GM21737 (cell line): ENCODE results near the gene ABHD2.
"Not testable (repeated sequence)": the region's sequence is repeated elsewhere in the genome, so short reads cannot be mapped to it uniquely, and the experiment has no call there.

Experiments
- ATAC-seq: cut with Tn5 transposase; IDR thresholded peaks from one replicate; pipeline ENCODE4 v1.9.1; 2021; ENCODE audit warnings: mild to moderate bottlenecking, moderate library complexity; ENCODE audit not compliant: unreplicated experiment

ABHD2 gene, protein sequence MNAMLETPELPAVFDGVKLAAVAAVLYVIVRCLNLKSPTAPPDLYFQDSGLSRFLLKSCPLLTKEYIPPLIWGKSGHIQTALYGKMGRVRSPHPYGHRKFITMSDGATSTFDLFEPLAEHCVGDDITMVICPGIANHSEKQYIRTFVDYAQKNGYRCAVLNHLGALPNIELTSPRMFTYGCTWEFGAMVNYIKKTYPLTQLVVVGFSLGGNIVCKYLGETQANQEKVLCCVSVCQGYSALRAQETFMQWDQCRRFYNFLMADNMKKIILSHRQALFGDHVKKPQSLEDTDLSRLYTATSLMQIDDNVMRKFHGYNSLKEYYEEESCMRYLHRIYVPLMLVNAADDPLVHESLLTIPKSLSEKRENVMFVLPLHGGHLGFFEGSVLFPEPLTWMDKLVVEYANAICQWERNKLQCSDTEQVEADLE

GRCh38 chr15:89087830-89088604 lies at the start of gene ABHD2:
TSS of gene ABHD2 (plus strand) at chr15:89088456. CDS start at chr15:89116328, 27,872 bp downstream.
- peak; percentile 96 for ATAC-seq

GRCh38 chr15:89039142-89039541 lies 49.1 kb upstream of the ABHD2 start:
- no peak for ATAC-seq

GRCh38 chr15:89041507-89041906 lies 46.7 kb upstream of the ABHD2 start:
- ATAC-seq, result no peak

DNA sequence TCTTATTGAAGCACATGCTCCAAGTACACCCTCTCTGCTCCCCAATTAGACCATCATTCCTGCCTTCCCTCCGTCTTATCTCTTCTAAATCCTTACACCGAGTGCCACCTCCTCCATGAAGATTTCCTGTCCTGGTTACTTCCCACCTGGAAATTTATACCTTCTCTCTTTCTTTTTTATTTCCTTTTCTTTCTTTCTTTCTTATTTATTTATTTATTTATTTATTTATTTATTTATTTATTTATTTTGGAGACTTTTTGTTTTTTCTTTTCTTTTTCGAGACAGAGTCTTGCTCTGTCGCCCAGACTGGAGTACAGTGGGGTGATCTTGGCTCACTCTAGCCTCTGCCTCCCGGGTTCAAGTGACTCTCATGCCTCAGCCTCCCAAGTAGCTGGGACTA lies 45.9 kb upstream of the ABHD2 start:
- no peak for ATAC-seq

- ATAC-seq, result no peak
Observed at GRCh38 chr15:89043031-89044002, 44.9 kb upstream of the ABHD2 start.

DNA sequence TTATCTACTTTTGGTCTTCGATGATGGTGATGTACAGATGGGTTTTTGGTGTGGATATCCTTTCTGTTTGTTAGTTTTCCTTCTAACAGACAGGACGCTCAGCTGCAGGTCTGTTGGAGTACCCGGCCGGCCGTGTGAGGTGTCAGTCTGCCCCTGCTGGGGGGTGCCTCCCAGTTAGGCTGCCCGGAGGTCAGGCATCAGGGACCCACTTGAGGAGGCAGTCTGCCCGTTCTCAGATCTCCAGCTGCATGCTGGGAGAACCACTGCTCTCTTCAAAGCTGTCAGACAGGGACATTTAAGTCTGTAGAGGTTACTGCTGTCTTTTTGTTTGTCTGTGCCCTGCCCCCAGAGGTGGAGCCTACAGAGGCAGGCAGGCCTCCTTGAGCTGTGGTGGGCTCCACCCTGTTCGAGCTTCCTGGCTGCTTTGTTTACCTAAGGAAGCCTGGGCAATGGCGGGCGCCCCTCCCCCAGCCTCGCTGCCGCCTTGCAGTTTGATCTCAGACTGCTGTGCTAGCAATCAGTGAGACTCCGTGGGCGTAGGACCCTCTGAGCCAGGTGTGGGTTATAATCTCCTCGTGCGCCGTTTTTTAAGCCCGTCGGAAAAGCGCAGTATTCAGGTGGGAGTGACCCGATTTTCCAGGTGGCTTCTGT lies 39.1 kb upstream of the ABHD2 start:
- not testable (repeated sequence) for ATAC-seq

DNA sequence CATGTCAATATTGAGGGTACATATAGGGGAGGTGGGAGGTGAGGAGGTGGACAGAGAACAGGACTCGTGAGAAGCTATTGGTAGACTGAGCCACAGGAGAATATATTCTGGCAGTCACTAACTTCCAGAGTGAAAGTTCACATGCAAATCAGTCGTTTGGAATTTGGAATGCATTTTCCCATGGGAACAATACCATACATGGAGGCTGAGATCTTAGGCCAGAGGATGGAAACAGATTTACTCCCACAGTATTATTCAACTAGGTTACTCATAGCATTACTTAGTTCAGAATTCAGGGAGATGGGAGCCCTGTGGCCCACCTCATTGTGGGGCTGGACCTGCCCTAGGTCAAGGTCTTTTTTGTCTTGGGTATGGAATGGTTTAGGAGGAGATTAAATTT lies 36.4 kb upstream of the ABHD2 start:
- ATAC-seq, result no peak

DNA sequence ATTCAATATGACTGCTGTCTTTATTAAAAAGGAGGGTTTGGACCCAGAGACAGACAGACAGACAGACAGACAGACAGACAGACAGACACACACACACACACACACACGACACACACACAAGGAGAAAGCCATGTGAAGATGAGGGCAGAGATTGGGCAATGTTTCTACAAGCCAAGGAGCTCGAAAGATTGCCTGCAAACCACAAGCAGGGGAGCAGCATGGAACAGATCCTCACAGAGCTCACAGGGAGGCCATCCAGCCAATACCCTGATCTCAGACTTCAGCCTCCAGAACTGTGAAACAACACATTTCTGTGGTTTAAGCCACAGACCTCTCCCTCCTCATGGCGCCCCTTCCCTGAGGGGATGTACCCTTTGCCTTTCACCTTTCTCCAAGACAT lies 35.8 kb upstream of the ABHD2 start:
- ATAC-seq, result no peak

- no peak for ATAC-seq
Observed at GRCh38 chr15:89054873-89055272, 33.4 kb upstream of the ABHD2 start.

GRCh38 chr15:89057506-89058133 lies 30.6 kb upstream of the ABHD2 start:
- ATAC-seq, result no peak

DNA sequence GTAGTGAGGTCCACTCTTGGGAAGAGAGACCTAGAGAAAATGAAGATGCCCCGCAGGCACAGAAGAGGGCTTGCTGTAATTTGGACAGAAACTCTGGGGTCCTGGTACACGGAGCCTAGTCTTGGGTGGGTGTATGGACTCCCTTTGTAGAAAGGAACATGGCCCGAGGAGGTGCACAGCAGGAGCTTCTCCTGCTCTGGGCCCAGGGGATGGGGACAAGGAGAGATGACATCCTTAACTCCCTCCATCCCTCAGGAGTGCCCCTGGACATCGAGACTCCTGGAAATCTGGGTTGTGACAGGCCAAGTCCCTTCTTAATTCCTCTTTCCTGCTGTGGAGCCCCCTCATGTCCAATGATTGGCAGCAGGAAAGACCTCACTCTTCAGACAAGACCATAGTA lies 29.9 kb upstream of the ABHD2 start:
- ATAC-seq, result no peak

- no peak for ATAC-seq
Observed at GRCh38 chr15:89058876-89059405, 29.3 kb upstream of the ABHD2 start.

- no peak for ATAC-seq
Observed at GRCh38 chr15:89066280-89066679, 22.0 kb upstream of the ABHD2 start.

DNA sequence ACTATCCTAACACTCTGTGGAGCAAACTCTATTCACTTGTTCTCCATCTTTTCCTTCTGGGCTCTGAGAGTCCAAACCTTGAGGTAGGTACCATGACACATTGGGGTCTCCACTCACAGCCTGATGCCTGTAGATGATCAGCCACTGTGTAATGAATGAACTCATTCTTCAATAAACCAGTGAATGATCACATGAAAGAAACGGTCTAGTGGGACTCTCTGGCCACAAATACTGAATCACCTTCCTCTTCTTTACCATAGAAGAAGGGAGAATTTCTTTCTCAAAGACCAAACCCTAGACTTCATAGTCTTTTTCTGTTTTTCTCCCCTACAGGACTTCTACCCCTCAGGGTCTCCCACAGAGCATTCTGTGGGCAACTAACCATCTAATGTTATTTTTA lies 20.5 kb upstream of the ABHD2 start:
- ATAC-seq, result peak; percentile 21

DNA sequence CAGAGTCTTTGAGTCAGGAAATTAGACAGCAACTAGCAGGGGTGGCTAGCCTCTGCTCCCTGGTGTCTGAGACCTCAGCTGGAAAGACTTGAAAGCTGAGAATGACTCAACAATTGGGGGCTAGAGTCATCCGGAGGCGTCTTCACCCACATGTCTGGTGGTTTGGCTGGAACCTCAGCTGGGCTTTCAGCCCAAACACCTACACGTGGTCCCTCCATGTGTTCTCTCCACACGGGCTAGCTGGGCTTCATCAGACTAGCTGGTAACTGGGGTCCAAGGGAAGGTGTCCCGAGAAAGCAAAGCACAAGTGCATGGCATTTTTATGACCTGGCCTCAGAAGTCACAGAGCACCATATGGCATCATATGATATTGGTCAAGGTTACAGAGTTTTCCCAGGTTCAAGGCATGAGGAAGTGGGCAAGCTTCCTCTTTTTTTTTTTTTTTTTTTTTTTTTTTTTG lies 19.9 kb upstream of the ABHD2 start:
- peak; percentile 89 for ATAC-seq

- no peak for ATAC-seq
Observed at GRCh38 chr15:89070197-89071124, 17.8 kb upstream of the ABHD2 start.

- no peak for ATAC-seq
Observed at GRCh38 chr15:89071471-89071870, 16.8 kb upstream of the ABHD2 start.

DNA sequence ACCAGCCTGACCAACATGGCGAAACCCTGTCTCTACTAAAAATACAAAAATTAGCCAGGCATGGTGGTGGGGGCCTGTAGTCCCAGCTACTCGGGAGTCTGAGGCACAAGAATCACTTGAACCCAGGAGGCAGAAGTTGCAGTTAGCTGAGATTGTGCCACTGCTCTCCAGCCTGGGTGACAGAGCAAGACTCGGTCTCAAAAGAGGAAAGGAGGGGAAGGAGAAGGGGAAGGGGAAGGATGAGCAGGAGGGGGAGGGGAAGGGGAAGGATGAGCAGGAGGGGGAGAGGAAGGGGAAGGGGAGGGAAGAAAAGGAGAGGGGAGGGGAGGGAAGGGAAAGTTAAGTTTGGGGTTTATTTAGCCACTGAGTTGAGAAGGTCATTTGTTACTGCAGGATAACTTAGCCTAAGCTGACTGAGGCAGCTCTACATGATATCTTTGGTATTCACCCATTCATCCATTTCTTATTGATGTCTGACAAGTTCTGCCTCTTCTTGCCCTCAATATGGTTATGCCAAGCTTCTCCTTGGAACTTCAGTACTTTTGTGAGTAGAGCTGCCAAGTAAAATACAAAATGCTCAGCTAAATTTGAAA lies 15.9 kb upstream of the ABHD2 start:
- no peak for ATAC-seq
